Coronary artery (tissue), 2 donors: ENCODE results near the gene PCIF1.
"Not testable (repeated sequence)": the region's sequence is repeated elsewhere in the genome, so short reads cannot be mapped to it uniquely, and the experiment has no call there.

Experiments used
- DNase-seq: peaks from one replicate; pipeline ENCODE4 v3.0.0-alpha.2; 2017; ENCODE audit warnings: low spot score
- H3K27ac ChIP-seq, 2 donors: fragments of 200-600 bp; sonication (generic); one replicate each; pipeline ENCODE4 v1.5.1; 2016 to 2019
- H3K4me3 ChIP-seq: fragments of 200-600 bp; sonication (generic); 2 replicates; pipeline ENCODE4 v1.5.1; 2016; ENCODE audit warnings: mild to moderate bottlenecking, moderate library complexity
- TF ChIP-seq, protein P1 (sequence below): fragments of 200-600 bp; sonication (generic); IDR thresholded peaks from one replicate; pipeline ENCODE4 v1.5.1; 2019; ENCODE audit warnings: antibody characterized with exemption

The PCIF1 gene

DNA sequence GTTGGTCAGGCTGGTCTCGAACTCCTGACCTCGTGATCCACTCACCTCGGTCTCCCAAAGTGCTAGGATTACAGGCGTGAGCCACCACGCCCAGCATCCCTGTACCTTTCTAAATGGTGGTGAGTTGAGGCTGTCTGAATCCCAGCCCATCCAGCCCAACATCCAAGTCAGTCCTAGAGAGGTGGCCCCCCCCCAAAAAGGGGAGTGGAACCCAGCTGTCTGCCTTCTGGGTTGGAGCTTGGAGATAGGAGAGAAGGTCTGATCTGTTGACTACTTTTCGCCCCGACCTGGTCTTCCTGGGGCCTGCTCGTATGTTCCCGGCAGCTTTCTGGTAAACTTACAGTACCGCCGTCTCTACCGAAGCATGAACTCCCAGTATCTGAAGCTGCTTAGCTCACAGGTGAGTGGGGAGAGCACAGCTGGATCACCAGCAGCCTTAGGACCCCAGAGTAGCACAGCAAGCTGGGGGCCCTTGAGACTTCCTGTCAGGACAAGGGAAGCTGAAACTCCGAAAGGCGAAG is 37.8 kb upstream of the PCIF1 start:
- DNase-seq, result no peak
- no peak overlapping the region for H3K27ac ChIP-seq
- TF ChIP-seq, protein P1, sequence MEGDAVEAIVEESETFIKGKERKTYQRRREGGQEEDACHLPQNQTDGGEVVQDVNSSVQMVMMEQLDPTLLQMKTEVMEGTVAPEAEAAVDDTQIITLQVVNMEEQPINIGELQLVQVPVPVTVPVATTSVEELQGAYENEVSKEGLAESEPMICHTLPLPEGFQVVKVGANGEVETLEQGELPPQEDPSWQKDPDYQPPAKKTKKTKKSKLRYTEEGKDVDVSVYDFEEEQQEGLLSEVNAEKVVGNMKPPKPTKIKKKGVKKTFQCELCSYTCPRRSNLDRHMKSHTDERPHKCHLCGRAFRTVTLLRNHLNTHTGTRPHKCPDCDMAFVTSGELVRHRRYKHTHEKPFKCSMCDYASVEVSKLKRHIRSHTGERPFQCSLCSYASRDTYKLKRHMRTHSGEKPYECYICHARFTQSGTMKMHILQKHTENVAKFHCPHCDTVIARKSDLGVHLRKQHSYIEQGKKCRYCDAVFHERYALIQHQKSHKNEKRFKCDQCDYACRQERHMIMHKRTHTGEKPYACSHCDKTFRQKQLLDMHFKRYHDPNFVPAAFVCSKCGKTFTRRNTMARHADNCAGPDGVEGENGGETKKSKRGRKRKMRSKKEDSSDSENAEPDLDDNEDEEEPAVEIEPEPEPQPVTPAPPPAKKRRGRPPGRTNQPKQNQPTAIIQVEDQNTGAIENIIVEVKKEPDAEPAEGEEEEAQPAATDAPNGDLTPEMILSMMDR, result no peak

DNA sequence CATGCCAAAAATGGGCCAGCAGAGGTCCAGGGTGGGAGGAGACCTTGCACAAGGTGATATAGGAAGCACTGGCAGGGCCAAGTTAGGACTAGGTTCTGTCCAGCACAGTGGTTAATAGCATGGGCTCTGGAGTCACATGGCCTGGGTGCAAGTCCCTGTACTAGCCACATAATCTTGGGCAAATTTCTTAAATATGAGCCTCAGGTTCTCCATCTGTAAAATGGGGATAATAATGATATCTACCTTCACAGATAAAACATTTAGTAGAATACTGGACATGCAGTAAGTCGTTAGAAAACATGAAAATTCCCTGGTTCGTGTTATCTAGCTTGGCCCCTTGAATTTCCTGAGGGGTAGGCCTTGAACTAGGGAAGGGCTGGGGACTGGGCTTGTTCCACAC is 37.2 kb upstream of the PCIF1 start:
- TF ChIP-seq, protein P1, result no peak
- DNase-seq, result no peak
- H3K27ac ChIP-seq, result no peak overlapping the region
- no peak overlapping the region for H3K4me3 ChIP-seq

More for the DNA sequence above, 37.8 kb upstream of the PCIF1 start:
- no peak overlapping the region for H3K4me3 ChIP-seq

DNA sequence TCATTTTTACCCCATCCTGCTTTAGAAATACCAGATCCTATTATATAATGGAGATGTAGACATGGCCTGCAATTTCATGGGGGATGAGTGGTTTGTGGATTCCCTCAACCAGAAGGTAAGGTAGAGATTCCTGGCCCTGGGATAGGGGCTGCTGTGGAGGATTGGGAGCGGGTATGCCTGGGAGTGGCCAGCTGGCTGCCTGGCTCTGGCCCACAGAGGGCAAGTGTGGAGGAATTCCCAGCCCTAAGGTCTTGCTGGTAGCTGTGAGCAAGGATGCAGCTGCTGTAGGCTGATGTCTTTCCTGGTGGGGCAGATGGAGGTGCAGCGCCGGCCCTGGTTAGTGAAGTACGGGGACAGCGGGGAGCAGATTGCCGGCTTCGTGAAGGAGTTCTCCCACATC is 36.8 kb upstream of the PCIF1 start:
- TF ChIP-seq, protein P1, result no peak
- Histone ChIP-seq H3K4me3 (no peak overlapping the region), H3K27ac (no peak overlapping the region)
- no peak for DNase-seq

DNA sequence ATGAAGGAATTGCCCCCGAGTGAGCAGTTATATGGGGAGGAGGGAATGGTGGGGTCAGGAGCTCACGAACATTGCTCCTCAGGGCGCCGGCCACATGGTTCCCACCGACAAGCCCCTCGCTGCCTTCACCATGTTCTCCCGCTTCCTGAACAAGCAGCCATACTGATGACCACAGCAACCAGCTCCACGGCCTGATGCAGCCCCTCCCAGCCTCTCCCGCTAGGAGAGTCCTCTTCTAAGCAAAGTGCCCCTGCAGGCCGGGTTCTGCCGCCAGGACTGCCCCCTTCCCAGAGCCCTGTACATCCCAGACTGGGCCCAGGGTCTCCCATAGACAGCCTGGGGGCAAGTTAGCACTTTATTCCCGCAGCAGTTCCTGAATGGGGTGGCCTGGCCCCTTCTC is 36.2 kb upstream of the PCIF1 start:
- no peak overlapping the region for H3K27ac ChIP-seq
- DNase-seq, result no peak
- TF ChIP-seq, protein P1, result no peak
- H3K4me3 ChIP-seq, result no peak overlapping the region

DNA sequence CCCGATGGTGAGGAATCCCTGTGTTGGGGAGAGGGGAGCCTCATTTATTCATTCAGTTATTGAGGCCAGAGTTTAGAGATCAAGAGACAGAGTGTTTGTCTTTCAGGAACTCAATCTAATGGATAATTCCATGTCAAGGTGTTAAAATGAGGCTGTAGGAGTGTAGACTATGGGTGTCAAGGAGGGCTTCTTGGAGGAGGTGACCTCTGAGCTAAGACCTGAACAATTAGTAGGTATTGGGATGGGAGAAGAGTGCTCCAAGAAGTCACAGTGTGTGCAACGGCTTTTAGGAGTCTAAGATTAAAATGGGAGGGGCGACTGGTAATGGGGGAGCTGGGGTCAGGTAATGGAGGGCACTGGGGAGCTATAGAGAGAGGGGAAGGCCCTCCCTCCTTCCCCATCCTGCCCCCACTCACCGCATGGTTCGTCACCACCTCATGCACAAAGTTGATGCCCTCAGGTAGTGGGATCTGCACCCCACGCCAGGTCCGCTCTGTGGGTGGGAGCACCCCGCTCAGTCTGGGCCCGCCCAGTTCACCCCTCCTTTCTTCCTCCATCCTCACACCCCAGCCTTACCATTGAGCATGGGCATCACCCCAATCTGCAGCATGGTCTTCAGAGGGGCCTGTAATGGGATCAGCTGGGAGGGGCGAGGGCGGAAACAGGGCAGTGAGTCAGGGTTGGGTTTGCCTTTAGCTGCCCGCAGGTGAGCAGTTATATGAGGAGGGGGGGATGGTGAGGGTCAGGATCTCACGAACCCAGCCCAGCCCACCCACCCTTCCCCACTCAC is 35.2 kb upstream of the PCIF1 start:
- TF ChIP-seq, protein P1, result no peak
- Histone ChIP-seq H3K27ac (no peak overlapping the region), H3K4me3 (no peak overlapping the region)
- no peak for DNase-seq

DNA sequence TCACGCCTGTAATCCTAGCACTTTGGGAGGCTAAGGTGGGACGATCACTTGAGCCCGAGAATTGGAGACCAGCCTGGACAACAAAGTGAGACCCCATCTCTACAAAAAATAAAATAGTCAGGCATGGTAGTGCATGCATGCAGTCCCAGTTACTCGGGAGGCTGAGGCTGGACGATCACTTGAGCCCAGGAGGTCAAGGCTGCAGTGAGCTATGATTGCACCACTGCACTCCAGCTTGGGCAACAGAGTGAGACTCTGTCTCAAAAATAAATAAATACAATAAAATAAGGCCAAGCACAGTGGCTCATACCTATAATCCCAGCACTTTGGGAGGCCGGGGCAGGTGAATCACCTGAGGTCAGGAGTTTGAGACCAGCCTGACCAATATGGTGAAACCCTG is 33.2 kb upstream of the PCIF1 start:
- H3K27ac ChIP-seq, H3K4me3 ChIP-seq, DNase-seq: not testable (repeated sequence)

DNA sequence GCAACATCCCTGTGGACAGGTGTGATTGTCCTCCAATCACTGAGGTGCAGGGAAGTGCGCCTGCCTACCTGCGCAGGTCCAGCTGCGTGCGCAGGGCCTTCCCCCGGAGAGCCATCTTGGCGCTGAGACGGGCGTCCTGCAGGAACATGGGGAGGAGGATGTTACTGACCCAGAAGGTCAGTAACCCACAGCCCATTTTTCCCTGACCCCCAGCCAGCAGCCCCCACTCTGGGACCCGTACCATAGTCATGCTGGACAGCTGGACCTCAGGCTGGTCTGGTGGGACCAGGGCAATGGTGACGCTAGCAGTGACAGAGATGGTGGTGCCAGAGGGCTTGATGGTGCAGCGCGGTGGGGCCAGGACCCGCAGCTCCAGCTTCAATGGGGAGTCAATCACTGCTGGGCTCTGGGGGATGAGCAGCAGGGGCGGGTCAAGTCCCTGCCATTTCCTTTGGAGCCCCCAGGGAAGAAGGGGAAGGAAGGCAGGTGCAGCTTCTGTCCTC is 32.2 kb upstream of the PCIF1 start:
- H3K4me3 ChIP-seq, result no peak overlapping the region
- TF ChIP-seq, protein P1, result no peak
- no peak for DNase-seq

More for the DNA sequence above, 32.2 kb upstream of the PCIF1 start:
- H3K27ac ChIP-seq, result no peak overlapping the region
